ENCODE results near the gene ATRIP.

Gene ATRIP

DNA sequence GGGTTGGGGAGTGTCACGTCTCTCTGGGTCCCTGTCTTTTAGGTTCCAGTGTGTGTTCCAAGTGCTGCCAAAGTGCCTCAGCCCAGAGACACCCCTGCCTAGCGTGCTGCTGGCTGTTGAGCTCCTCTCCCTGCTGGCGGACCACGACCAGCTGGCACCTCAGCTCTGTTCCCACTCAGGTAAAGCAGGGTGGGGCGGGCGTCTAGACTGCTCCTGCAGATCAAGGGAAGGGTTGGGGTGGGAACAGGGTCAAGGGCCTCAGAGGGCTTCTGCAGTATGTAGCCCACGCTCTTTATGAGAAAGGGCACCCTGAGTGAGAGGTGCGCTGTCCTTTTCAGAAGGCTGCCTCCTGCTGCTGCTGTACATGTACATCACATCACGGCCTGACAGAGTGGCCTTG is 17.2 kb downstream of the ATRIP start:
- TF ChIP-seq, protein P1, sequence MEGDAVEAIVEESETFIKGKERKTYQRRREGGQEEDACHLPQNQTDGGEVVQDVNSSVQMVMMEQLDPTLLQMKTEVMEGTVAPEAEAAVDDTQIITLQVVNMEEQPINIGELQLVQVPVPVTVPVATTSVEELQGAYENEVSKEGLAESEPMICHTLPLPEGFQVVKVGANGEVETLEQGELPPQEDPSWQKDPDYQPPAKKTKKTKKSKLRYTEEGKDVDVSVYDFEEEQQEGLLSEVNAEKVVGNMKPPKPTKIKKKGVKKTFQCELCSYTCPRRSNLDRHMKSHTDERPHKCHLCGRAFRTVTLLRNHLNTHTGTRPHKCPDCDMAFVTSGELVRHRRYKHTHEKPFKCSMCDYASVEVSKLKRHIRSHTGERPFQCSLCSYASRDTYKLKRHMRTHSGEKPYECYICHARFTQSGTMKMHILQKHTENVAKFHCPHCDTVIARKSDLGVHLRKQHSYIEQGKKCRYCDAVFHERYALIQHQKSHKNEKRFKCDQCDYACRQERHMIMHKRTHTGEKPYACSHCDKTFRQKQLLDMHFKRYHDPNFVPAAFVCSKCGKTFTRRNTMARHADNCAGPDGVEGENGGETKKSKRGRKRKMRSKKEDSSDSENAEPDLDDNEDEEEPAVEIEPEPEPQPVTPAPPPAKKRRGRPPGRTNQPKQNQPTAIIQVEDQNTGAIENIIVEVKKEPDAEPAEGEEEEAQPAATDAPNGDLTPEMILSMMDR (IDR thresholded peaks at IDR 0.05; ENCODE audit: extremely low read depth, missing control alignments): no peak
- DNase-seq (ENCODE audit: low spot score): no peak

DNA sequence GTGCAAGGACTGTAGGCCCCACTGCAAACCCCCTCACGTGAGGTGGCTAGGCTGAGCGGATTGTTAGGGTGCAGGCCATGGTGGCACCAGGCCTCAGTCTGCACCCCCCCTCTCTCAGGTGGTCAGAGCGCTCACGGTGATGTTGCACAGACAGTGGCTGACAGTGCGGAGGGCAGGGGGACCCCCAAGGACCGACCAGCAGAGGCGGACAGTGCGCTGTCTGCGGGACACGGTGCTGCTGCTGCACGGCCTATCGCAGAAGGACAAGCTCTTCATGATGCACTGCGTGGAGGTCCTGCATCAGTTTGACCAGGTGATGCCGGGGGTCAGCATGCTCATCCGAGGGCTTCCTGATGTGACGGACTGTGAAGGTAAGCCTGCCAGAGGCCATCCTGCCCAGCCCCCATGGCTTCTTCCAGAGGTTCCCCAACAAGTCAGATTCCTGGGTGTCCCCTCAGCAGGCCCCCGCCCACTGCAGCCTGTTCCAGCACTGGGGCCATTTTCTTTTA is 18.2 kb downstream of the ATRIP start:
- TF ChIP-seq, protein P1 (IDR thresholded peaks at IDR 0.05; ENCODE audit: extremely low read depth, missing control alignments): no peak
- no peak for DNase-seq (ENCODE audit: low spot score)

DNA sequence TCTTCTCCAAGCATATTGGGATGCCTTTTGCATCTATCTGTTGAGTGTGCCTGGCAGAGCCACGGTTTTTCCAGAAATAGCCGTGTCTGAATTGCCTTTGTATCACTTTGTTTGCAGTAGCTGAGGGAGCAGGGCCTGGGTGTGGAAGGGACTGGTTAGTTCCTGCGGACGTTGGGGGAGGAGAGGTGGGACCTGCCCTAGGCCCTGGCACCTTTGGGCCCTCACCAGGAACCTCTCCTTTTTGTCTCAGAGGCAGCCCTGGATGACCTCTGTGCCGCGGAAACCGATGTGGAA is 18.6 kb downstream of the ATRIP start:
- TF ChIP-seq, protein P1 (IDR thresholded peaks at IDR 0.05; ENCODE audit: extremely low read depth, missing control alignments): no peak

DNA sequence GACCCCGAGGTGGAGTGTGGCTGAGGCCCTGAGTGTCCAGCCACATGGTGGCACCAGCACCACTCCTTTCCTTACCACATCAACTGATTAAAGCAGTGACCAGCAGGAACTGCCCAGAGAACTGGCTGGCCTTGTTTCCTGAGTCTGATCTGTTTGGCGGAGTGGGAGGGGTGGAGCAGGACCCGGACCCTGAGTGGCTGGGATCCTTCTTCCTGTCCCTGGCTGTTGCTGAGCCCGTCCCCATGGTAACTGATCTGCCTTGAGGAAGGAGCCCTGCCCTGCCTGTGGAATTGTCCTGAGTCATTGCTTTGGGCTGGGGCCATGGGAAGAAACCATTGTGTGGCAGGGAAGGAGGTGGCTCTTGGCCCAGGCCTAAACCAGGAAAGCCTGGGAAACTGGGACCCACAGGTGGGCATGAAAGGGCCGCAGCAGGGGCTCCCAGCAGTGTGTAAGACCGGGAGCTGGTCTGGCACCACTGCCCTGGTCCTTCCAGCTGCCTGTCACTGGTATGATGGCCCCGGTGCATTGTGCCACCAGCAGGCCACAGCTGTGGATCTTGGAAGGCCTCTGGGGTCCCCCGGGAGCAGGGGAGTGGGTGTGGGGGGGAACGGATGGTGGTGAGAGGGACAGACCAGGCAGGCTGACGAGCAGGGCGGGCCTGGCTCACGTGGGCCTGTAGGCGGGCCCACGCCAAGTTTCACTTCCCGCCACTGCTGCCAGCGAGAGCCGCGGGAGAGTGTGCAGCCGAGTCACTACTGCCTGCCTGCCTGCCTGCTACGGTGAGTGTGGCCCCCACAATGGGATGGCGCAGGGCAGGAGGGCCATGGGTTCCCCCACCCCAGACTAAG is 19.2 kb downstream of the ATRIP start:
- DNase-seq (ENCODE audit: low spot score): peak; percentile 85
- TF ChIP-seq, protein P1 (IDR thresholded peaks at IDR 0.05; ENCODE audit: extremely low read depth, missing control alignments): peak; percentile 49

More for the DNA sequence above, 18.6 kb downstream of the ATRIP start:
- DNase-seq (ENCODE audit: low spot score): no peak

- TF ChIP-seq, protein P1 (IDR thresholded peaks at IDR 0.05; ENCODE audit: extremely low read depth, missing control alignments): no peak
- no peak for DNase-seq (ENCODE audit: low spot score)
These were observed 20.0 kb downstream of the ATRIP start for GRCh38 chr3:48466386-48467109.

DNA sequence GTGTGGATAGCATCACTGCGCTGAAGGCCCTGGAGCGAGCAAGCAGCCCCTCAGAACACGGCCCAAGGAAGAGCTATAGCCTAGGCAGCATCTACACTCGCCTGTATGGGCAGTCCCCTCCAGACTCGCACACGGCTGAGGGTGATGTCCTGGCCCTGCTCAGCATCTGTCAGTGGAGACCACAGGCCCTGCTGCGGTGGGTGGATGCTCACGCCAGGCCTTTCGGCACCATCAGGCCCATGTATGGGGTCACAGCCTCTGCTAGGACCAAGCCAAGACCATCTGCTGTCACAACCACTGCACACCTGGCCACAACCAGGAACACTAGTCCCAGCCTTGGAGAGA is 20.5 kb downstream of the ATRIP start:
- DNase-seq (ENCODE audit: low spot score): no peak
- TF ChIP-seq, protein P1 (IDR thresholded peaks at IDR 0.05; ENCODE audit: extremely low read depth, missing control alignments): no peak
